Trophoblast cell (in vitro differentiated cells and primary cell): Measurements from ENCODE around the gene PFKFB3.

Experiments used
- DNase-seq, 2 donors: peaks; one replicate each; pipeline ENCODE4 v3.0.0-alpha.2; 2016
- H2AFZ ChIP-seq: 2 replicates; pipeline ENCODE4 v1.6.1; 2013; ENCODE audit warnings: low read length, moderate library complexity, mild to moderate bottlenecking; ENCODE audit not compliant: insufficient read depth, poor library complexity
- H2AK5ac ChIP-seq: 2 replicates; pipeline ENCODE4 v1.6.1; 2013; ENCODE audit warnings: mild to moderate bottlenecking, low read length
- H2BK120ac ChIP-seq: 2 replicates; pipeline ENCODE4 v1.6.1; 2013; ENCODE audit warnings: low read length, mild to moderate bottlenecking, moderate library complexity; ENCODE audit not compliant: insufficient read depth, poor library complexity
- H2BK12ac ChIP-seq: 2 replicates; pipeline ENCODE4 v1.6.1; 2013; ENCODE audit warnings: mild to moderate bottlenecking, low read length, moderate library complexity
- H2BK5ac ChIP-seq: 2 replicates; pipeline ENCODE4 v1.6.1; 2013; ENCODE audit warnings: low read length, low read depth, moderate library complexity, mild to moderate bottlenecking; ENCODE audit not compliant: poor library complexity
- H3K14ac ChIP-seq: 2 replicates; pipeline ENCODE4 v1.6.1; 2013; ENCODE audit warnings: mild to moderate bottlenecking, low read length
- H3K18ac ChIP-seq: 2 replicates; pipeline ENCODE4 v1.6.1; 2013; ENCODE audit warnings: mild to moderate bottlenecking, low read length
- H3K23ac ChIP-seq: 2 replicates; pipeline ENCODE4 v1.6.1; 2013; ENCODE audit warnings: low read length
- H3K27ac ChIP-seq: 2 replicates; pipeline ENCODE4 v1.5.1; 2013; ENCODE audit warnings: low read depth, mild to moderate bottlenecking, inconsistent platforms, low read length, moderate library complexity
- H3K27me3 ChIP-seq: 2 replicates; pipeline ENCODE4 v1.6.1; 2013; ENCODE audit warnings: inconsistent platforms, mild to moderate bottlenecking, low read length, moderate library complexity; ENCODE audit not compliant: insufficient read depth
- H3K36me3 ChIP-seq, 2 experiments: 1 replicate in 1 of 2; 2 replicates in 1 of 2; pipeline ENCODE4 v1.6.1; 2013; ENCODE audit warnings: low read length in 2 of 2, mild to moderate bottlenecking in 2 of 2, moderate library complexity in 1 of 2; ENCODE audit not compliant: insufficient read depth in 2 of 2, control insufficient read depth in 1 of 2
- H3K4ac ChIP-seq: 2 replicates; pipeline ENCODE4 v1.6.1; 2013; ENCODE audit warnings: low read depth, mild to moderate bottlenecking, low read length, moderate library complexity
- H3K4me1 ChIP-seq, 2 experiments: 1 replicate in 1 of 2; 2 replicates in 1 of 2; pipeline ENCODE4 v1.6.1; 2013; ENCODE audit warnings: low read length in 2 of 2, mild to moderate bottlenecking in 2 of 2, moderate library complexity in 1 of 2; ENCODE audit not compliant: insufficient read depth in 2 of 2, control insufficient read depth in 1 of 2
- H3K4me2 ChIP-seq: 2 replicates; pipeline ENCODE4 v1.6.1; 2013; ENCODE audit warnings: inconsistent platforms, mild to moderate bottlenecking, low read length, moderate library complexity
- H3K4me3 ChIP-seq: 2 replicates; pipeline ENCODE4 v1.5.1; 2013; ENCODE audit warnings: mild to moderate bottlenecking, low read depth, low read length, inconsistent platforms
- H3K79me1 ChIP-seq: one replicate; pipeline ENCODE4 v1.6.1; 2013; ENCODE audit warnings: low read length
- H3K79me2 ChIP-seq: 2 replicates; pipeline ENCODE4 v1.6.1; 2013; ENCODE audit warnings: low read length, mild to moderate bottlenecking; ENCODE audit not compliant: control insufficient read depth, insufficient read depth, poor library complexity
- H3K9ac ChIP-seq: 2 replicates; pipeline ENCODE4 v1.6.1; 2013; ENCODE audit warnings: mild to moderate bottlenecking, low read length
- H3K9me3 ChIP-seq: 2 replicates; pipeline ENCODE4 v1.6.1; 2013; ENCODE audit warnings: low read depth, mild to moderate bottlenecking, control low read depth, inconsistent platforms, low read length; ENCODE audit not compliant: insufficient read depth
- H4K12ac ChIP-seq: 2 replicates; pipeline ENCODE4 v1.6.1; 2013; ENCODE audit warnings: low read depth, mild to moderate bottlenecking, low read length, moderate library complexity
- H4K8ac ChIP-seq: 2 replicates; pipeline ENCODE4 v1.6.1; 2013; ENCODE audit warnings: low read depth, mild to moderate bottlenecking, low read length, moderate library complexity
- H4K91ac ChIP-seq: one replicate; pipeline ENCODE4 v1.6.1; 2013; ENCODE audit warnings: low read depth, mild to moderate bottlenecking, low read length, moderate library complexity
- WGBS: extraction: QIAGEN DNeasy Blood & Tissue Kit; methylation state at CpG from one replicate; pipeline ENCODE4 v1.1.7; 2013; ENCODE audit warnings: missing lambda C conversion rate; ENCODE audit not compliant: insufficient read length, insufficient coverage; ENCODE audit errors: extremely low coverage; 5-methylcytosine and 5-hydroxymethylcytosine counted together

PFKFB3 gene

GRCh38 chr10:6267941-6268340, 65.2 kb downstream of the PFKFB3 start:
- H3K27me3 ChIP-seq, result no peaks in the 10 kb centered on the region
- no peaks in the 10 kb centered on the region for H3K36me3 ChIP-seq
- no peaks in the 10 kb centered on the region for H3K79me2 ChIP-seq
- no peak overlapping the region for H4K12ac ChIP-seq
- no peak overlapping the region for H3K14ac ChIP-seq
- no CpG with 5 or more reads among the region's 6 CpGs for WGBS
- peaks cover 8% of the 10 kb centered on the region for H3K79me1 ChIP-seq
- no peak overlapping the region for H3K4me3 ChIP-seq
- H3K23ac ChIP-seq, result no peak overlapping the region
- DNase-seq, result peak in 1 of 2 donors; percentile 46
- no peak overlapping the region for H2AK5ac ChIP-seq
- no peak overlapping the region for H4K91ac ChIP-seq
- H2AFZ ChIP-seq, result no peak overlapping the region
- no peaks in the 10 kb centered on the region for H3K9me3 ChIP-seq
- no peak overlapping the region for H3K18ac ChIP-seq
- H3K4me2 ChIP-seq, result no peak overlapping the region
- H3K4ac ChIP-seq, result no peak overlapping the region
- no peak overlapping the region for H3K9ac ChIP-seq
- no peak overlapping the region for H3K27ac ChIP-seq
- no peak overlapping the region for H4K8ac ChIP-seq
- H2BK120ac ChIP-seq, result no peak overlapping the region
- H2BK5ac ChIP-seq, result no peak overlapping the region
- no peak overlapping the region for H2BK12ac ChIP-seq
- peaks cover 10 to 16% of the 10 kb centered on the region in 2 experiments for H3K4me1 ChIP-seq

- H3K36me3 ChIP-seq, result no peaks in the 10 kb centered on the region
- no peaks in the 10 kb centered on the region for H3K27me3 ChIP-seq
- H2AFZ ChIP-seq, result no peak overlapping the region
- H3K18ac ChIP-seq, result no peak overlapping the region
- H3K14ac ChIP-seq, result no peak overlapping the region
- no peak overlapping the region for H2AK5ac ChIP-seq
- no peak overlapping the region for H4K8ac ChIP-seq
- H3K9ac ChIP-seq, result no peak overlapping the region
- no peak overlapping the region for H4K12ac ChIP-seq
- peaks cover 9% of the 10 kb centered on the region for H3K79me1 ChIP-seq
- no peak overlapping the region for H4K91ac ChIP-seq
- no peak for DNase-seq
- no peak overlapping the region for H3K23ac ChIP-seq
- H2BK5ac ChIP-seq, result no peak overlapping the region
- H3K27ac ChIP-seq, result no peak overlapping the region
- no peak overlapping the region for H2BK12ac ChIP-seq
- H3K79me2 ChIP-seq, result no peaks in the 10 kb centered on the region
- H3K4me3 ChIP-seq, result no peak overlapping the region
- no peaks in the 10 kb centered on the region for H3K9me3 ChIP-seq
- H2BK120ac ChIP-seq, result no peak overlapping the region
- no CpG with 5 or more reads among the region's 2 CpGs for WGBS
- H3K4me2 ChIP-seq, result no peak overlapping the region
- H3K4me1 ChIP-seq, result peaks cover 10 to 16% of the 10 kb centered on the region in 2 experiments
- H3K4ac ChIP-seq, result no peak overlapping the region
Measured at GRCh38 chr10:6269432-6269831, 66.7 kb downstream of the PFKFB3 start.

GRCh38 chr10:6269953-6270867, 67.5 kb downstream of the PFKFB3 start:
- no peak for DNase-seq
- Histone ChIP-seq H2AK5ac (no peak overlapping the region), H3K4ac (no peak overlapping the region), H3K4me2 (no peak overlapping the region), H3K9ac (no peak overlapping the region), H2BK120ac (peak overlapping the region; percentile 6), H3K4me1 (peaks cover 14 to 18% of the 10 kb centered on the region in 2 experiments), H2BK12ac (peak overlapping the region; percentile 7), H3K79me2 (no peaks in the 10 kb centered on the region), H4K8ac (no peak overlapping the region), H3K23ac (no peak overlapping the region), H3K36me3 (no peaks in the 10 kb centered on the region), H3K18ac (no peak overlapping the region), H3K9me3 (no peaks in the 10 kb centered on the region), H3K4me3 (no peak overlapping the region), H3K27me3 (no peaks in the 10 kb centered on the region), H2AFZ (no peak overlapping the region), H4K12ac (no peak overlapping the region), H3K27ac (peak overlapping the region; percentile 29), H3K14ac (peak overlapping the region; percentile 19), H4K91ac (peak overlapping the region; percentile 15), H2BK5ac (no peak overlapping the region), H3K79me1 (peaks cover 14% of the 10 kb centered on the region)
- no CpG with 5 or more reads among the region's 20 CpGs for WGBS

GRCh38 chr10:6270951-6271350, 68.2 kb downstream of the PFKFB3 start:
- Histone ChIP-seq H2AFZ (no peak overlapping the region), H3K27me3 (no peaks in the 10 kb centered on the region), H2BK5ac (no peak overlapping the region), H3K4me1 (peaks cover 18 to 22% of the 10 kb centered on the region in 2 experiments), H3K36me3 (no peaks in the 10 kb centered on the region), H3K4ac (no peak overlapping the region), H3K9ac (no peak overlapping the region), H4K91ac (no peak overlapping the region), H4K12ac (no peak overlapping the region), H3K79me2 (no peaks in the 10 kb centered on the region), H2BK12ac (no peak overlapping the region), H2AK5ac (no peak overlapping the region), H3K14ac (no peak overlapping the region), H3K18ac (no peak overlapping the region), H3K23ac (no peak overlapping the region), H3K79me1 (peaks cover 16% of the 10 kb centered on the region), H3K4me3 (no peak overlapping the region), H4K8ac (no peak overlapping the region), H3K4me2 (no peak overlapping the region), H3K27ac (no peak overlapping the region), H3K9me3 (no peaks in the 10 kb centered on the region), H2BK120ac (no peak overlapping the region)
- DNase-seq, result no peak
- no CpG with 5 or more reads among the region's 7 CpGs for WGBS
